Endodermal cell (in vitro differentiated cells): ENCODE data around the gene APMAP. TPM values are rescaled to one million over a fixed set of nuclear protein-coding genes. Genes with fewer than 3 reads are reported as not detected.
A peak's percentile ranks its signal among the peaks of the same experiment; 100 is the strongest.

Experiments used
- DNase-seq: peaks from one replicate; pipeline ENCODE4 v3.0.0-alpha.2; 2017
- H3K27ac ChIP-seq: 2 replicates; pipeline ENCODE4 v1.5.1; 2013; ENCODE audit warnings: mild to moderate bottlenecking, low read depth, low read length, moderate library complexity
- H3K27me3 ChIP-seq: 2 replicates; pipeline ENCODE4 v1.6.1; 2013; ENCODE audit warnings: mild to moderate bottlenecking, low read length, moderate library complexity; ENCODE audit not compliant: insufficient read depth, control insufficient read depth, poor library complexity, severe bottlenecking
- H3K36me3 ChIP-seq: 2 replicates; pipeline ENCODE4 v1.7.0; 2013; ENCODE audit warnings: mild to moderate bottlenecking, low read length, moderate library complexity; ENCODE audit not compliant: control insufficient read depth, insufficient read depth
- H3K4me1 ChIP-seq: one replicate; pipeline ENCODE4 v1.7.0; 2013; ENCODE audit warnings: low read length; ENCODE audit not compliant: control insufficient read depth, insufficient read depth
- H3K4me3 ChIP-seq: 2 replicates; pipeline ENCODE4 v1.5.1; 2013; ENCODE audit warnings: mild to moderate bottlenecking, low read length, moderate library complexity
- H3K9ac ChIP-seq: 2 replicates; pipeline ENCODE4 v1.6.1; 2013; ENCODE audit warnings: mild to moderate bottlenecking, low read length, moderate library complexity; ENCODE audit not compliant: poor library complexity, severe bottlenecking; ENCODE audit errors: extremely low read depth
- H3K9me3 ChIP-seq: 2 replicates; pipeline ENCODE4 v1.6.1; 2013; ENCODE audit warnings: mild to moderate bottlenecking, low read length, moderate library complexity; ENCODE audit not compliant: control insufficient read depth
- H3K27ac Mint-ChIP-seq: 2 replicates; pipeline ENCODE4 v1.8.0; 2020; ENCODE audit warnings: mixed read lengths
- H3K27me3 Mint-ChIP-seq: 2 replicates; pipeline ENCODE4 v1.8.0; 2021; ENCODE audit warnings: mild to moderate bottlenecking, mixed read lengths; ENCODE audit not compliant: insufficient read depth
- H3K36me3 Mint-ChIP-seq: 2 replicates; pipeline ENCODE4 v1.8.0; 2020; ENCODE audit warnings: low read depth, mixed read lengths
- H3K4me1 Mint-ChIP-seq: 2 replicates; pipeline ENCODE4 v1.8.0; 2020; ENCODE audit warnings: mixed read lengths
- H3K4me3 Mint-ChIP-seq: 2 replicates; pipeline ENCODE4 v1.8.0; 2020; ENCODE audit warnings: mild to moderate bottlenecking, moderate library complexity, mixed read lengths
- H3K9me3 Mint-ChIP-seq: 2 replicates; pipeline ENCODE4 v1.8.0; 2020; ENCODE audit warnings: mild to moderate bottlenecking, mixed read lengths
- WGBS, 2 experiments: methylation state at CpG; one replicate each; pipeline versions ENCODE4 v1.1.5 to v1.1.7; 2013; ENCODE audit warnings: missing lambda C conversion rate in 2 of 2, mixed read lengths in 1 of 2; ENCODE audit not compliant: insufficient coverage in 1 of 2, insufficient read length in 1 of 2; 5-methylcytosine and 5-hydroxymethylcytosine counted together
- total RNA-seq, 2 donors: library from RNA; stranded (reverse); fragmentation: NEBNext Ultra II Directional in 1 of 2; extraction: Animal tissue kit (Norgen Biotek cat#: 25700) in 1 of 2; gene quantifications; 2 replicates in 1 of 2; 3 replicates in 1 of 2; pipeline ENCODE4 v1.2.1, GENCODE V29; 2021
- TF ChIP-seq, protein P1 (sequence below): fragments of 200-600 bp; sonication (generic); conservative IDR thresholded peaks from 2 replicates; pipeline ENCODE4 v1.5.0; 2021; ENCODE audit warnings: antibody characterized with exemption, mild to moderate bottlenecking

The APMAP gene
- total RNA-seq, 2 donors from 2014 or later: 60.2 to 65.6 TPM

DNA sequence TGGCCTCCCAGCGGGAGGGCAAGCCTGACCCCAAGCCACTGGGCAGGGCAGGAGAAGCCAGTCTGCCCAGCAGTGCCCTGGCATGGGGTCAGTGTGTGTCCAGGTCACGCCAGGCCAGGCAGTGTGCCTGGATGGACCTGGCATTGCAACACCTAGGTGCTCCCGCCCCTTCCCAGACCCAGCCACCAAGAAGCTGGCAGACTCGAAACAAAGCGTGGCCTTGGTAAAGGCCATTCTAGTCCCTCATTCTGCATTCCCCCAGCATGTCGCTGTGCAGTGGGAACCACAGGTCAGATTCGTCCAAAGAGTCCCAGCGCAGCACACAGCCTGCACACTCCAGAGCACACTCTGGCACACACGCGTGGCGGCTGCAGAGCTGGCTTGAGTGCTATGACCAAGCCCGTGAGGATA is 19.3 kb upstream of the APMAP start:
- Mint-ChIP-seq H3K9me3 (no peaks in the 10 kb centered on the region), H3K4me3 (no peak overlapping the region), H3K27ac (no peak overlapping the region), H3K36me3 (no peaks in the 10 kb centered on the region), H3K4me1 (peaks cover 7% of the 10 kb centered on the region), H3K27me3 (peaks cover 5% of the 10 kb centered on the region)
- Histone ChIP-seq H3K27ac (no peak overlapping the region), H3K36me3 (no peaks in the 10 kb centered on the region), H3K9me3 (no peaks in the 10 kb centered on the region), H3K27me3 (no peaks in the 10 kb centered on the region), H3K4me1 (no peaks in the 10 kb centered on the region), H3K9ac (no peak overlapping the region), H3K4me3 (no peak overlapping the region)
- WGBS, 2 experiments: 94% methylated on average over 9 to 12 of the region's 12 CpGs
- TF ChIP-seq, protein P1, sequence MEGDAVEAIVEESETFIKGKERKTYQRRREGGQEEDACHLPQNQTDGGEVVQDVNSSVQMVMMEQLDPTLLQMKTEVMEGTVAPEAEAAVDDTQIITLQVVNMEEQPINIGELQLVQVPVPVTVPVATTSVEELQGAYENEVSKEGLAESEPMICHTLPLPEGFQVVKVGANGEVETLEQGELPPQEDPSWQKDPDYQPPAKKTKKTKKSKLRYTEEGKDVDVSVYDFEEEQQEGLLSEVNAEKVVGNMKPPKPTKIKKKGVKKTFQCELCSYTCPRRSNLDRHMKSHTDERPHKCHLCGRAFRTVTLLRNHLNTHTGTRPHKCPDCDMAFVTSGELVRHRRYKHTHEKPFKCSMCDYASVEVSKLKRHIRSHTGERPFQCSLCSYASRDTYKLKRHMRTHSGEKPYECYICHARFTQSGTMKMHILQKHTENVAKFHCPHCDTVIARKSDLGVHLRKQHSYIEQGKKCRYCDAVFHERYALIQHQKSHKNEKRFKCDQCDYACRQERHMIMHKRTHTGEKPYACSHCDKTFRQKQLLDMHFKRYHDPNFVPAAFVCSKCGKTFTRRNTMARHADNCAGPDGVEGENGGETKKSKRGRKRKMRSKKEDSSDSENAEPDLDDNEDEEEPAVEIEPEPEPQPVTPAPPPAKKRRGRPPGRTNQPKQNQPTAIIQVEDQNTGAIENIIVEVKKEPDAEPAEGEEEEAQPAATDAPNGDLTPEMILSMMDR: no peak
- peak; percentile 21 for DNase-seq

DNA sequence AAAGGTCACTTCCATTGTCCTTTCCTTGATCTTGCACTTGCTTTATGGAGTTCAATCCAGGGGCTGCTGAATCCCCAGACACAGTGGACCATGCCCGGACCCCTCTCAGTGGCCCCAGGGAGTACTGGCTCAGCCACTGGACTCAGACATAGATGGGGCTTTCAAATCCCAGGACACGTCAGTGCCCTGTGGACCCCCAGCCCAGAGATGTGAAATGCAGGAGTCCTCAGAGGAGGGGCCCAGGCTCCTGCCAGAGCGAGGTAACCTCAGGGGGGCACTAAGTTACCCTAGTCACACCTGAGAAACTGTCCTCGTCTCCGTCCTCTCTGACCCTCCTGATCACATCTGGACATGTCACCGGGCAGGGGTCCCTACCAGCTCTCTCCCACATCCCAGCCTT is 18.7 kb upstream of the APMAP start:
- H3K36me3 Mint-ChIP-seq: no peaks in the 10 kb centered on the region
- no peaks in the 10 kb centered on the region for H3K9me3 ChIP-seq

DNA sequence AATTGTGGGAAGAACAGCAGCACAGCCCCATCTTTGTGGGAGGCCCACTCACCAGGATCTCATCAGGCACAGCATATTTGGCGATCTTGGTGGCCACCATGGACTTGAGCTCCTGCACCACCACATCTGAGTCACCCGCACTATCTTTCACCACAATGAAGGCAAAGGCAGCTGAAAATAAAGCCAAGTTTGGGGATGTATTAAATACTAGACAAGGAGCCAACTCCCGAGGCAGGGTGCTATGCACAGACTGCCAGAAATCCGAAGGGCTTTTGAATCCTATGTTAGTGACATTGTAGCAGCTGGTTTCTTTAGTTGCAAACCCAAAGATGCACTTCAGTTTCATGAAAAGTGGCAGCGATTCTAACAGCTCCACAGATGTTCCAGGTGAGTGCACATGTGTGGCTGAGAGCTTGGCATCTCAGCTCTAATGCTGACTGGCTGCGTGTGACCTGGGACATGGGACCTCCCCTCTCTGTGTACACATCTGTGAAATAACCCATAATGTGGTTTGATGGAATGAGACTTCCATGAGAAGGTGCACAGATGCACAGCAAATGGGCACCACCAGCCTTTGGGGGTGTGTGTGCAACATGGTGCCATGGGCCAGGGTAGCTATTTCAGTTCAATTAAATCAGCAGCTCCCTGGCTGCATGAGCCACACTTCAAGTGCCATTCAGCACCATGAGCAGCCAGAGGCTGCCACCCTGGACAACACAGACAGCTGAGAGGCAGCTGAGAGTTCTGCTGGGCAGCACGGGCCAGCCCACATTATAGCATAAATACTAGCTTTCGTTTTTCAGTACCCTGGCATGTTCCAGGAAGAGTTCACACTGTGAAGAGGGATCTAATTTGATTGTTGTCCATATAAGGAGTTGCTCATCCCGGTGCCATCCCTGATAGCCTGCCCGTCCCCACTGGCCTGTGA is 16.9 kb upstream of the APMAP start:
- no peak overlapping the region for H3K4me3 ChIP-seq
- no peaks in the 10 kb centered on the region for H3K36me3 ChIP-seq
- H3K27ac ChIP-seq: no peak overlapping the region
- no peaks in the 10 kb centered on the region for H3K36me3 Mint-ChIP-seq
- H3K27me3 Mint-ChIP-seq: peaks cover 5% of the 10 kb centered on the region
- H3K9ac ChIP-seq: no peak overlapping the region
- TF ChIP-seq, protein P1: no peak
- H3K9me3 ChIP-seq: no peaks in the 10 kb centered on the region
- no peaks in the 10 kb centered on the region for H3K4me1 ChIP-seq
- H3K27me3 ChIP-seq: no peaks in the 10 kb centered on the region
- DNase-seq: peak; percentile 28
- no peak overlapping the region for H3K27ac Mint-ChIP-seq
- H3K4me3 Mint-ChIP-seq: no peak overlapping the region
- no peaks in the 10 kb centered on the region for H3K4me1 Mint-ChIP-seq
- 83 to 88% methylated on average over 6 to 10 of the region's 10 CpGs for WGBS, 2 experiments
- H3K9me3 Mint-ChIP-seq: no peaks in the 10 kb centered on the region

More for the DNA sequence above, 18.7 kb upstream of the APMAP start:
- no peak overlapping the region for H3K4me3 ChIP-seq
- TF ChIP-seq, protein P1: no peak
- no peaks in the 10 kb centered on the region for H3K27me3 ChIP-seq
- Mint-ChIP-seq H3K9me3 (no peaks in the 10 kb centered on the region), H3K4me3 (no peak overlapping the region), H3K27me3 (peaks cover 5% of the 10 kb centered on the region), H3K27ac (no peak overlapping the region), H3K4me1 (peaks cover 2% of the 10 kb centered on the region)
- H3K36me3 ChIP-seq: no peaks in the 10 kb centered on the region
- no peak overlapping the region for H3K27ac ChIP-seq
- no peaks in the 10 kb centered on the region for H3K4me1 ChIP-seq
- WGBS, 2 experiments: 89 to 94% methylated on average over 6 of the region's 6 CpGs
- DNase-seq: peak; percentile 17
- H3K9ac ChIP-seq: no peak overlapping the region
